Keratinocyte (primary cell): ENCODE measurements around the gene UMODL1. TPM values are rescaled to one million over a fixed set of nuclear protein-coding genes. Genes with fewer than 3 reads are reported as not detected.

Source experiments
- DNase-seq: peaks from one replicate; pipeline ENCODE4 v3.0.0-alpha.2; 2011; ENCODE audit warnings: low read depth, missing footprints, low spot score
- FAIRE-seq: peaks from 2 replicates; lab custom pipeline; 2011; peaks lifted over from hg19 to GRCh38; lab: Jason Lieb, UNC
- H2AFZ ChIP-seq: 2 replicates; pipeline ENCODE4 v1.6.0; 2012; ENCODE audit warnings: low read length, control low read depth, inconsistent platforms; ENCODE audit not compliant: control insufficient read depth
- H3K27ac ChIP-seq: 2 replicates; pipeline ENCODE4 v1.5.1; 2011; ENCODE audit warnings: low read length; ENCODE audit not compliant: control insufficient read depth, insufficient read depth
- H3K27me3 ChIP-seq: 3 replicates; pipeline ENCODE4 v1.6.0; 2011; ENCODE audit warnings: low read length; ENCODE audit not compliant: control insufficient read depth, insufficient read depth; ENCODE audit errors: extremely low read depth
- H3K36me3 ChIP-seq, 2 experiments: 2 replicates in 1 of 2; 3 replicates in 1 of 2; pipeline ENCODE4 v1.5.1; 2011; ENCODE audit warnings: low read length in 2 of 2, mild to moderate bottlenecking in 1 of 2; ENCODE audit not compliant: control insufficient read depth in 2 of 2, insufficient read depth in 2 of 2; ENCODE audit errors: extremely low read depth in 1 of 2
- H3K4me1 ChIP-seq: 3 replicates; pipeline ENCODE4 v1.5.1; 2011; ENCODE audit warnings: low read length; ENCODE audit not compliant: control insufficient read depth, insufficient read depth; ENCODE audit errors: extremely low read depth
- H3K4me2 ChIP-seq: 3 replicates; pipeline ENCODE4 v1.6.0; 2011; ENCODE audit warnings: low read depth, low read length; ENCODE audit not compliant: control insufficient read depth, insufficient read depth; ENCODE audit errors: extremely low read depth
- H3K4me3 ChIP-seq, 3 experiments: fragments of 200-600 bp in 1 of 3; sonication (generic) in 1 of 3; 2 replicates in 2 of 3; 3 replicates in 1 of 3; pipeline ENCODE4 v1.5.1; 2011 to 2016; ENCODE audit warnings: low read length in 3 of 3, mild to moderate bottlenecking in 3 of 3, control low read depth in 2 of 3, inconsistent platforms in 1 of 3, low read depth in 1 of 3, mixed read lengths in 1 of 3, mixed run types in 1 of 3, moderate library complexity in 1 of 3; ENCODE audit not compliant: control insufficient read depth in 2 of 3, insufficient read depth in 2 of 3; ENCODE audit errors: extremely low read depth in 1 of 3
- H3K79me2 ChIP-seq: 2 replicates; pipeline ENCODE4 v1.6.0; 2012; ENCODE audit warnings: low read length; ENCODE audit not compliant: control insufficient read depth, insufficient read depth
- H3K9ac ChIP-seq: 3 replicates; pipeline ENCODE4 v1.6.0; 2011; ENCODE audit warnings: low read length; ENCODE audit not compliant: control insufficient read depth, insufficient read depth; ENCODE audit errors: extremely low read depth
- H3K9me1 ChIP-seq: 3 replicates; pipeline ENCODE4 v1.6.0; 2011; ENCODE audit warnings: low read length; ENCODE audit not compliant: control insufficient read depth, insufficient read depth; ENCODE audit errors: extremely low read depth
- H3K9me3 ChIP-seq: 2 replicates; pipeline ENCODE4 v1.5.1; 2012; ENCODE audit warnings: low read depth, low read length; ENCODE audit not compliant: control insufficient read depth
- H4K20me1 ChIP-seq: 3 replicates; pipeline ENCODE4 v1.6.0; 2011; ENCODE audit warnings: low read length; ENCODE audit not compliant: control insufficient read depth, insufficient read depth; ENCODE audit errors: extremely low read depth
- CTCF ChIP-seq, 3 experiments: IDR thresholded peaks in 1 of 3; conservative IDR thresholded peaks in 1 of 3; optimal IDR thresholded peaks in 1 of 3; 2 replicates in 2 of 3; 3 replicates in 1 of 3; pipeline versions ENCODE3 to v1.5.1; 2011; ENCODE audit warnings: low read length in 3 of 3, mild to moderate bottlenecking in 3 of 3, moderate library complexity in 2 of 3, control low read depth in 1 of 3, inconsistent platforms in 1 of 3; ENCODE audit not compliant: insufficient read depth in 2 of 3; ENCODE audit errors: extremely low read depth in 1 of 3
- EZH2 ChIP-seq: IDR thresholded peaks from one replicate; pipeline ENCODE4 v1.6.1; 2012; ENCODE audit warnings: inconsistent platforms, mild to moderate bottlenecking, low read length, moderate library complexity
- dilution Hi-C: fragments of 300-500 bp; cut with MboI; formaldehyde crosslinking; loops from one replicate; pipeline ENCODE4 v1.7.0; 2020; ENCODE audit warnings: low sequenced_read_pairs; ENCODE audit not compliant: extremely low pct_ligation_motif_present
- polyA plus RNA-seq, 5 experiments: library from polyadenylated mRNA; depleted of rRNA in 3 of 5; stranded (reverse) in 3 of 5; stranded (forward) in 1 of 5; unstranded in 1 of 5; fragments of >200 nt; gene quantifications; 1 replicate in 1 of 5; 2 replicates in 3 of 5; 3 replicates in 1 of 5; pipeline versions ENCODE4 v1.2.1 to v1.2.3, GENCODE V29; 2011 to 2012; ENCODE audit warnings: missing spikeins in 2 of 5, low read depth in 1 of 5, low replicate concordance in 1 of 5

The UMODL1 gene
- polyA plus RNA-seq, 1 donor (not counting 4 experiments of a cell fraction or from before 2014, with no cell fraction given): 0.03 TPM

GRCh38 chr21:42156690-42157605 is 85.8 kb downstream of the UMODL1 start:
- Histone ChIP-seq H3K4me1 (no peaks in the 10 kb centered on the region), H3K27ac (no peak overlapping the region), H3K36me3 (no peaks in the 10 kb centered on the region), H3K9ac (no peak overlapping the region), H3K4me3 (no peak overlapping the region), H4K20me1 (no peaks in the 10 kb centered on the region), H3K9me1 (no peaks in the 10 kb centered on the region), H3K4me2 (no peak overlapping the region), H3K79me2 (no peaks in the 10 kb centered on the region), H3K27me3 (peaks cover 24% of the 10 kb centered on the region), H3K9me3 (no peaks in the 10 kb centered on the region), H2AFZ (no peak overlapping the region)
- DNase-seq (no peak), FAIRE-seq (no peak)
- dilution Hi-C loops: no loop called here
- no peak for TF ChIP-seq EZH2
- TF ChIP-seq CTCF (optimal IDR thresholded peaks at IDR 0.05 in 1 of 3, IDR thresholded peaks at IDR 0.05 in 1 of 3, conservative IDR thresholded peaks at IDR 0.05 in 1 of 3; ENCODE audit: extremely low read depth in 1 of 3, insufficient read depth in 2 of 3, low read length in 3 of 3): no peak

GRCh38 chr21:42157606-42158310 is 86.6 kb downstream of the UMODL1 start:
- Histone ChIP-seq H3K36me3 (no peaks in the 10 kb centered on the region), H3K9ac (no peak overlapping the region), H2AFZ (no peak overlapping the region), H3K27ac (no peak overlapping the region), H3K27me3 (peaks cover 23% of the 10 kb centered on the region), H3K4me3 (no peak overlapping the region), H4K20me1 (no peaks in the 10 kb centered on the region), H3K79me2 (no peaks in the 10 kb centered on the region), H3K9me3 (no peaks in the 10 kb centered on the region), H3K4me2 (no peak overlapping the region), H3K4me1 (no peaks in the 10 kb centered on the region), H3K9me1 (no peaks in the 10 kb centered on the region)
- dilution Hi-C loops: no loop called here
- TF ChIP-seq CTCF (optimal IDR thresholded peaks at IDR 0.05 in 1 of 3, IDR thresholded peaks at IDR 0.05 in 1 of 3, conservative IDR thresholded peaks at IDR 0.05 in 1 of 3; ENCODE audit: extremely low read depth in 1 of 3, insufficient read depth in 2 of 3, low read length in 3 of 3) (no peak), EZH2 (no peak)
- no peak for FAIRE-seq
- DNase-seq: no peak
